Activated T-cell treated with anti-CD3 and anti-CD28 coated beads, Interleukin-2, amount 50 U/mL, for 48 hours (primary cell): ENCODE results near the gene PAQR7.

Experiments used
- DNase-seq, 2 experiments: peaks; one replicate each; pipeline ENCODE4 v3.0.0-alpha.2; 2020

PAQR7 gene

GRCh38 chr1:25875154-25875855 is at the start of gene PAQR7:
Gene PAQR7 (minus strand): TSS chr1:25875708. CDS start chr1:25863839, 11,869 bp downstream.
- DNase-seq: peak; percentile 70 to 79

GRCh38 chr1:25924454-25924853 is 48.9 kb upstream of the PAQR7 start:
- no peak for DNase-seq

GRCh38 chr1:25922971-25923552 is 47.6 kb upstream of the PAQR7 start:
- DNase-seq: peak; percentile 47 to 62

- peak; percentile 48 to 62 for DNase-seq
These were observed 46.8 kb upstream of the PAQR7 start for GRCh38 chr1:25922056-25922970.

- DNase-seq: no peak
These were observed 43.1 kb upstream of the PAQR7 start for GRCh38 chr1:25918615-25919014.

- no peak for DNase-seq
These were observed 42.5 kb upstream of the PAQR7 start for GRCh38 chr1:25917996-25918395.

GRCh38 chr1:25916460-25916859 is 41.0 kb upstream of the PAQR7 start:
- DNase-seq: no peak

GRCh38 chr1:25914074-25914995 is 38.8 kb upstream of the PAQR7 start:
- DNase-seq: no peak

GRCh38 chr1:25913206-25913605 is 37.7 kb upstream of the PAQR7 start:
- DNase-seq: no peak

- DNase-seq: no peak
These were observed 36.7 kb upstream of the PAQR7 start for GRCh38 chr1:25912076-25912831.

- no peak for DNase-seq
These were observed 35.7 kb upstream of the PAQR7 start for GRCh38 chr1:25911162-25911561.

GRCh38 chr1:25909040-25909439 is 33.5 kb upstream of the PAQR7 start:
- DNase-seq: no peak

GRCh38 chr1:25908161-25908560 is 32.7 kb upstream of the PAQR7 start:
- DNase-seq: no peak

GRCh38 chr1:25907601-25908000 is 32.1 kb upstream of the PAQR7 start:
- DNase-seq: no peak

- peak; percentile 48 to 56 for DNase-seq
These were observed 31.3 kb upstream of the PAQR7 start for GRCh38 chr1:25906644-25907300.

GRCh38 chr1:25905680-25906643 is 30.5 kb upstream of the PAQR7 start, which contains the start of gene STMN1:
Gene STMN1 (minus strand): TSS chr1:25906419. CDS start chr1:25904676, 1,743 bp downstream.
- DNase-seq: peak; percentile 94 to 95

GRCh38 chr1:25904943-25905679 is 29.6 kb upstream of the PAQR7 start:
- peak; percentile 99 for DNase-seq

GRCh38 chr1:25903986-25904385 is 28.5 kb upstream of the PAQR7 start:
- no peak for DNase-seq

- no peak for DNase-seq
These were observed 27.0 kb upstream of the PAQR7 start for GRCh38 chr1:25902462-25902861.
